Activated T-helper 1 cell treated with anti-CD3 and anti-CD28 coated beads, Interleukin-12 subunit alpha, Interleukin-12 subunit beta, Interleukin-2, Interleukin-4 antibody, amounts not matched to agents 30 ng/mL and 10 ng/mL and 1 ng/mL, durations not matched to agents 14 hours and 24 hours and 36 hours (primary cell): ENCODE data around the gene GINS3. TPM values are rescaled to one million over a fixed set of nuclear protein-coding genes. Genes with fewer than 3 reads are reported as not detected.

Source experiments
- DNase-seq: peaks from one replicate; pipeline ENCODE4 v3.0.0; 2021; ENCODE audit warnings: low spot score
- H3K27ac Mint-ChIP-seq: one replicate; pipeline ENCODE4 v1.8.0; 2021; ENCODE audit warnings: mild to moderate bottlenecking, mixed read lengths
- H3K27me3 Mint-ChIP-seq: one replicate; pipeline ENCODE4 v1.8.0; 2022; ENCODE audit warnings: mild to moderate bottlenecking, moderate library complexity, mixed read lengths; ENCODE audit not compliant: insufficient read depth
- H3K36me3 Mint-ChIP-seq: one replicate; pipeline ENCODE4 v1.8.0; 2021; ENCODE audit warnings: low read depth, mixed read lengths
- H3K4me1 Mint-ChIP-seq: one replicate; pipeline ENCODE4 v1.8.0; 2021; ENCODE audit warnings: low read depth, mixed read lengths
- H3K4me3 Mint-ChIP-seq: one replicate; pipeline ENCODE4 v1.8.0; 2021; ENCODE audit warnings: mild to moderate bottlenecking, moderate library complexity, mixed read lengths
- H3K9me3 Mint-ChIP-seq: one replicate; pipeline ENCODE4 v1.8.0; 2021; ENCODE audit warnings: mixed read lengths
- intact Hi-C: fragments of 100-400 bp; cut with micrococcal nuclease; formaldehyde crosslinking; loops from one replicate; pipeline ENCODE4 v1.15.1; 2024
- total RNA-seq: library from RNA; stranded (reverse); gene quantifications from 2 replicates; pipeline ENCODE4 v1.2.3, GENCODE V29; 2022

The GINS3 gene
- 23.8 and 25.3 TPM in 2 replicates for total RNA-seq

DNA sequence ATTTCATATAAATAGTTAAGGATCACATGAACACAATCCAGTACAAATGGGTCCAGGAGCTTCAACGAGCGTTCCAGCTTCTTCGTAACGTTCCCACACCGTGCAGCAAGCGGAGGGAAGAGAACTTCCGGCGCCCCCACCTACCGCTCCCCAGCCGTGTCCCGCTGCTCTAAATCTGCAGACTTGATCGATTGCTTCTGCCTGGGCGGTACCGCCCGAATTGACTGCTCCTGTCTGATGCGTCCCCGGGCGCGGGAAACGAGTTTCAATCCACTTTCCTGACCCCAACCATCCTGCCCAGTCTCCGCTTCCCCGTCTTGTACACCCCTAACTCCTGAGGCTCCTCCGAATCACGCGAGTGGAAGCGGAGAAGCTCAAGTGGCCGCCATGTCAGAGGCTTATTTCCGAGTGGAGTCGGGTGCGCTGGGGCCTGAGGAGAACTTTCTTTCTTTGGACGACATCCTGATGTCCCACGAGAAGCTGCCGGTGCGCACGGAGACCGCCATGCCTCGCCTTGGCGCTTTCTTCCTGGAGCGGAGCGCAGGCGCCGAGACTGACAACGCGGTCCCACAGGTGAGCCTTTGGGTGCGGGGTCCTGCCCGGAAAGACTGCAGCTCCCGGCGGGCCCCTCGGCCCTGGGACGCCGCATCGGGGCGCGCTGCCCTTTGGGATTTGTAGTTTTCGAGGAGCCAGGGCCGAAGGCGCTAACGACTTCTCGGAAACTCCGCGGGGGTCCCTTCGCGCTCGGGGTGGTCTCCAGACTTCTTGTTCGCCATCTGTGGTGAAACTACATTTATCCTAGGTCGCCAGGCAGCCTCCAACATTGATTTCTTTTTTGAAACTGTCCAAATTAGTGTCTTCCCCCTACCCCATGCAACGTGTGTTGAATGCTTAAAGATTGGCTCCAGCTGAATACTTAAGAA lies at the start of gene GINS3:
Gene GINS3 (plus strand): TSS at position 257 of the 923 bp plus-strand sequence. CDS start 131 bp downstream, at position 388.
- peak; percentile 82 for DNase-seq
- peak within 1 kb of the TSS; percentile 95 for H3K27ac Mint-ChIP-seq
- intact Hi-C loops = loop anchor here (1.0 to 2.0 kb wide), 10 partner anchors 56 to 1942 kb away; partner anchors contain the start of genes CFAP20, NUDT21, OGFOD1 and SETD6
- H3K27me3 Mint-ChIP-seq = peaks cover 11% of the 10 kb centered on the region
- peaks cover 21% of the 10 kb centered on the region for H3K4me1 Mint-ChIP-seq
- peak within 1 kb of the TSS; percentile 95 for H3K4me3 Mint-ChIP-seq
- H3K36me3 Mint-ChIP-seq = peaks cover 11% of the 10 kb centered on the region
- peaks cover 9% of the 10 kb centered on the region for H3K9me3 Mint-ChIP-seq

GRCh38 chr16:58343562-58343961 lies 48.7 kb upstream of the GINS3 start:
- DNase-seq = no peak

GRCh38 chr16:58345574-58346354 lies 46.5 kb upstream of the GINS3 start:
- DNase-seq = no peak
- intact Hi-C loops = no loop called here
- H3K36me3 Mint-ChIP-seq = no peaks in the 10 kb centered on the region
- no peaks in the 10 kb centered on the region for H3K9me3 Mint-ChIP-seq
- H3K27me3 Mint-ChIP-seq = peaks cover 22% of the 10 kb centered on the region
- H3K4me3 Mint-ChIP-seq = no peak overlapping the region
- no peak overlapping the region for H3K27ac Mint-ChIP-seq
- no peaks in the 10 kb centered on the region for H3K4me1 Mint-ChIP-seq

More at GRCh38 chr16:58343562-58343961, 48.7 kb upstream of the GINS3 start:
- no peaks in the 10 kb centered on the region for H3K9me3 Mint-ChIP-seq
- no peak overlapping the region for H3K27ac Mint-ChIP-seq
- H3K4me3 Mint-ChIP-seq = no peak overlapping the region
- peaks cover 20% of the 10 kb centered on the region for H3K27me3 Mint-ChIP-seq
- intact Hi-C loops = no loop called here
- H3K4me1 Mint-ChIP-seq = no peaks in the 10 kb centered on the region
- no peaks in the 10 kb centered on the region for H3K36me3 Mint-ChIP-seq

DNA sequence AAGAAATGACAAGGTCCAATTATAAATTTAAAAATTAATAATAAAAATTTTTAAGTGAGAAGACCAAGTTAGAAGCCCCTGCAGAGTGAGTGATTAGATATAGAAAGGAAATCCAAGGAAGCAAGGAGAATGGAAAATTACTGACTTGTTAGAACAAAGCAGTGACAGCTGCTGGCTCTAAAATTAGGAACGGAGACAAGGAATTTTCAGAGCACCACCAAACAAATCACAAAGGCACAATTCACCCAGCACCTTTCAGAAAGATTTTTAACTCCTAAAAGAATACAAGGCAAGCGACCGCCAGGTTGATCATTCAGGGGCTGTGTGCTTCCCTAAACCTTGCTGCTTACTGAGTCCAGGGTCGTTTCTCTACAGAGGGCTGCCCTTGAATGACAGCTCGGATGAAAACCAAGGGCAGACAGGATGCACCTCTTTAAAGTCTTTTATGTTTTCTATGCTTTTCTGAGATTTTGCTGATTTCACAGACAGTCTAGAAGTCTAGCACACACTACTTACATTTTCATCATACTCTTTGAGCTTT lies 45.4 kb upstream of the GINS3 start:
- no peaks in the 10 kb centered on the region for H3K36me3 Mint-ChIP-seq
- H3K27me3 Mint-ChIP-seq = peaks cover 24% of the 10 kb centered on the region
- H3K9me3 Mint-ChIP-seq = no peaks in the 10 kb centered on the region

GRCh38 chr16:58348986-58349385 lies 43.3 kb upstream of the GINS3 start:
- intact Hi-C loops = no loop called here
- Mint-ChIP-seq H3K9me3 (no peaks in the 10 kb centered on the region), H3K36me3 (no peaks in the 10 kb centered on the region), H3K27me3 (peaks cover 17% of the 10 kb centered on the region), H3K4me1 (no peaks in the 10 kb centered on the region), H3K4me3 (no peak overlapping the region), H3K27ac (no peak overlapping the region)
- DNase-seq = no peak

More for the DNA sequence above, 45.4 kb upstream of the GINS3 start:
- Mint-ChIP-seq H3K4me1 (no peaks in the 10 kb centered on the region), H3K27ac (no peak overlapping the region), H3K4me3 (no peak overlapping the region)
- intact Hi-C loops = no loop called here
- DNase-seq = no peak

DNA sequence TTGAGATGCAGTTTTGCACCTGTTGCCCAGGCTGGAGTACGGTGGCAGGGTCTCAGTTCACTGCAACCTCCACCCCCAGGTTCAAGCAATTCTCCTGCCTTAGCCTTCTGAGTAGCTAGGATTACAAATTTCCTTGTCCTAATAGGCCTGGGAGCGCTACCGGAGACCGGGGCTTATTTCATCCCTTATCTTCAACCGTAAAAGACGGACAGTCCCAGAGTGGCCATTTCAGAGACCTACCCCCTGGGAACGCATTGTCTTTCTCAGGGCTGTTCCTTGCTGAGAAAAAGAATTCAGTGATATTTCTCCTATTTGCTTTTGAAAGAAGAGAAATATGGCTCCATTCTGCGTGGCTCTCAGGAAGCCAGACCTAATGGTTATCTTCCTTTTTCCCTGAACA lies 39.6 kb upstream of the GINS3 start:
- Mint-ChIP-seq H3K4me3 (no peak overlapping the region), H3K27me3 (peaks cover 9% of the 10 kb centered on the region), H3K27ac (no peak overlapping the region), H3K36me3 (no peaks in the 10 kb centered on the region), H3K4me1 (no peaks in the 10 kb centered on the region), H3K9me3 (peaks cover under 1% of the 10 kb centered on the region)
- no peak for DNase-seq
- intact Hi-C loops = no loop called here

- Mint-ChIP-seq H3K27ac (no peak overlapping the region), H3K9me3 (peaks cover 27% of the 10 kb centered on the region), H3K36me3 (peaks cover 3% of the 10 kb centered on the region), H3K4me3 (no peak overlapping the region), H3K27me3 (peaks cover 10% of the 10 kb centered on the region), H3K4me1 (no peaks in the 10 kb centered on the region)
- no peak for DNase-seq
- intact Hi-C loops = no loop called here
Observed at GRCh38 chr16:58360041-58360634, 32.1 kb upstream of the GINS3 start.

GRCh38 chr16:58361726-58362125 lies 30.5 kb upstream of the GINS3 start:
- Mint-ChIP-seq H3K4me3 (no peak overlapping the region), H3K27ac (no peak overlapping the region), H3K4me1 (no peaks in the 10 kb centered on the region), H3K9me3 (peaks cover 27% of the 10 kb centered on the region), H3K27me3 (peaks cover 10% of the 10 kb centered on the region), H3K36me3 (peaks cover 3% of the 10 kb centered on the region)
- intact Hi-C loops = no loop called here
- no peak for DNase-seq

GRCh38 chr16:58363746-58364393 lies 28.4 kb upstream of the GINS3 start:
- no peak for DNase-seq
- Mint-ChIP-seq H3K9me3 (peaks cover 18% of the 10 kb centered on the region), H3K27me3 (peaks cover 12% of the 10 kb centered on the region), H3K36me3 (peaks cover 3% of the 10 kb centered on the region), H3K27ac (no peak overlapping the region), H3K4me1 (no peaks in the 10 kb centered on the region), H3K4me3 (no peak overlapping the region)
- intact Hi-C loops = no loop called here

- no peaks in the 10 kb centered on the region for H3K4me1 Mint-ChIP-seq
Observed at GRCh38 chr16:58365623-58366022, 26.6 kb upstream of the GINS3 start.

GRCh38 chr16:58366247-58367031 lies 25.8 kb upstream of the GINS3 start:
- intact Hi-C loops = no loop called here
- H3K4me3 Mint-ChIP-seq = no peak overlapping the region
- H3K4me1 Mint-ChIP-seq = no peaks in the 10 kb centered on the region
- no peak overlapping the region for H3K27ac Mint-ChIP-seq
- H3K27me3 Mint-ChIP-seq = peaks cover 10% of the 10 kb centered on the region
- H3K36me3 Mint-ChIP-seq = no peaks in the 10 kb centered on the region
- DNase-seq = no peak
- H3K9me3 Mint-ChIP-seq = no peaks in the 10 kb centered on the region

More at GRCh38 chr16:58365623-58366022, 26.6 kb upstream of the GINS3 start:
- Mint-ChIP-seq H3K27me3 (peaks cover 10% of the 10 kb centered on the region), H3K36me3 (no peaks in the 10 kb centered on the region), H3K27ac (no peak overlapping the region), H3K9me3 (peaks cover 2% of the 10 kb centered on the region), H3K4me3 (no peak overlapping the region)
- no peak for DNase-seq
- intact Hi-C loops = no loop called here
